PFSK-1 (cell line): Measurements from ENCODE around the gene DPH6.

Source experiments
- POLR2AphosphoS5 ChIP-seq: IDR thresholded peaks from 2 replicates; pipeline ENCODE4 v1.6.1; 2012; ENCODE audit warnings: low read depth, mild to moderate bottlenecking, control low read depth, low read length, moderate library complexity
- TF ChIP-seq, protein P1 (sequence below), 2 experiments: IDR thresholded peaks; 2 replicates each; pipeline versions ENCODE4 v1.6.1 to v1.8.0; 2011 to 2012; ENCODE audit warnings: low read depth in 2 of 2, low read length in 2 of 2, control low read depth in 1 of 2, inconsistent platforms in 1 of 2, mild to moderate bottlenecking in 1 of 2, moderate library complexity in 1 of 2; ENCODE audit not compliant: insufficient read depth in 1 of 2

DNA sequence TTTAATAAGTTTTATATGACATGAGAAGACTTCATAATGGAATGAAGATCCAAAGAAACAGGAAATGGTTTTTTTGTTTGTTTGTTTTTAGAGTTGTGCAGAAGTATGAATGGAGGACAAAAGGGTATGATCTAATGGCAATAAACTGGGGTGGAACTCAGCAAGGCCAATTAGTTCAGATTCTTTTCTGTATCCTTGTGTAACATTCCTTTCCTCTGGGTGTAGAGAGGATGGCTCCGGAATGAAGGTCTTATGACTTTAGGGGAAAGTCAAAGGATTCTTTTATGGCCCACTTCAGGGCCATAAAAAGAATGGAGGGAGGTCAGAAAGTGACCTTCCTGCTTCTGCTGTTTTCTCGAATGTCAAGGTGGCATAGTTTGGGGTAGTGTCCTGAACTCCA, 152.6 kb downstream of the DPH6 start:
- TF ChIP-seq, protein P1, sequence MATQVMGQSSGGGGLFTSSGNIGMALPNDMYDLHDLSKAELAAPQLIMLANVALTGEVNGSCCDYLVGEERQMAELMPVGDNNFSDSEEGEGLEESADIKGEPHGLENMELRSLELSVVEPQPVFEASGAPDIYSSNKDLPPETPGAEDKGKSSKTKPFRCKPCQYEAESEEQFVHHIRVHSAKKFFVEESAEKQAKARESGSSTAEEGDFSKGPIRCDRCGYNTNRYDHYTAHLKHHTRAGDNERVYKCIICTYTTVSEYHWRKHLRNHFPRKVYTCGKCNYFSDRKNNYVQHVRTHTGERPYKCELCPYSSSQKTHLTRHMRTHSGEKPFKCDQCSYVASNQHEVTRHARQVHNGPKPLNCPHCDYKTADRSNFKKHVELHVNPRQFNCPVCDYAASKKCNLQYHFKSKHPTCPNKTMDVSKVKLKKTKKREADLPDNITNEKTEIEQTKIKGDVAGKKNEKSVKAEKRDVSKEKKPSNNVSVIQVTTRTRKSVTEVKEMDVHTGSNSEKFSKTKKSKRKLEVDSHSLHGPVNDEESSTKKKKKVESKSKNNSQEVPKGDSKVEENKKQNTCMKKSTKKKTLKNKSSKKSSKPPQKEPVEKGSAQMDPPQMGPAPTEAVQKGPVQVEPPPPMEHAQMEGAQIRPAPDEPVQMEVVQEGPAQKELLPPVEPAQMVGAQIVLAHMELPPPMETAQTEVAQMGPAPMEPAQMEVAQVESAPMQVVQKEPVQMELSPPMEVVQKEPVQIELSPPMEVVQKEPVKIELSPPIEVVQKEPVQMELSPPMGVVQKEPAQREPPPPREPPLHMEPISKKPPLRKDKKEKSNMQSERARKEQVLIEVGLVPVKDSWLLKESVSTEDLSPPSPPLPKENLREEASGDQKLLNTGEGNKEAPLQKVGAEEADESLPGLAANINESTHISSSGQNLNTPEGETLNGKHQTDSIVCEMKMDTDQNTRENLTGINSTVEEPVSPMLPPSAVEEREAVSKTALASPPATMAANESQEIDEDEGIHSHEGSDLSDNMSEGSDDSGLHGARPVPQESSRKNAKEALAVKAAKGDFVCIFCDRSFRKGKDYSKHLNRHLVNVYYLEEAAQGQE (IDR thresholded peaks at IDR 0.05; ENCODE audit: insufficient read depth in 1 of 2, low read depth in 2 of 2, low read length in 2 of 2), result no peak
- no peak for TF ChIP-seq POLR2AphosphoS5
